Neural progenitor cell (in vitro differentiated cells): ENCODE measurements around the gene KCNJ16.

Experiments
- CTCF ChIP-seq: fragments of 200-600 bp; sonication (generic); IDR thresholded peaks from 2 replicates; pipeline ENCODE4 v1.5.1; 2017; ENCODE audit warnings: antibody characterized with exemption, mild to moderate bottlenecking
- EZH2 ChIP-seq: fragments of 200-600 bp; sonication (generic); IDR thresholded peaks from 2 replicates; pipeline ENCODE4 v1.6.1; 2017; ENCODE audit warnings: antibody characterized with exemption, mild to moderate bottlenecking, moderate library complexity
- EZH2phosphoT487 ChIP-seq: fragments of 200-600 bp; sonication (generic); IDR thresholded peaks from 2 replicates; pipeline ENCODE4 v1.6.1; 2017; ENCODE audit warnings: antibody characterized with exemption

GRCh38 chr17:70030371-70030770 lies 44.7 kb upstream of the KCNJ16 start:
- no peak for TF ChIP-seq CTCF
- TF ChIP-seq EZH2phosphoT487, result no peak
- no peak for TF ChIP-seq EZH2
